GM19035 (cell line): Measurements from ENCODE around the gene CNST.
A peak's percentile ranks its signal among the peaks of the same experiment; 100 is the strongest.
"Not testable (repeated sequence)": the region's sequence is repeated elsewhere in the genome, so short reads cannot be mapped to it uniquely, and the experiment has no call there.

ENCODE experiments used
- ATAC-seq: cut with Tn5 transposase; IDR thresholded peaks from one replicate; pipeline ENCODE4 v1.9.1; 2021; ENCODE audit not compliant: unreplicated experiment

Gene CNST

GRCh38 chr1:246659594-246660140 lies 93.4 kb downstream of the CNST start:
- no peak for ATAC-seq

DNA sequence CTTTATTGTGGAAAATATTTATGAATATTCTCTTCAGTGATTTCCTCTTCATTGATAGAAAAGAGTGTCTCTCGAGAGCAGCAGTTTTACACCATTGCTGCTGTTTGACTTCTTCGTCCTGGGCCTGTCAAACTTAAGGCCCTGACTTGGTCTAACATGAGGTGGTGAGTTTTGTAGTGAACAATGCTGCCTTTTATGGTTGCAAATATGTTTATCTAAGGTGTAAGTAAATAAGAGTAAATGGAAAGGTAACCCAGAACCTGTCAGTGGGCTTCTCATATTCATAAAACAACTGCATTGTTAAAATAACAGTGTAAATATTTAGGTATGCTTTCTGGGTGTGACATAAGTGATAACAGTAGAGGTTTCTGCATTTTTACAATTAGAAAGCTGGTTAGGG lies 95.2 kb downstream of the CNST start:
- no peak for ATAC-seq

DNA sequence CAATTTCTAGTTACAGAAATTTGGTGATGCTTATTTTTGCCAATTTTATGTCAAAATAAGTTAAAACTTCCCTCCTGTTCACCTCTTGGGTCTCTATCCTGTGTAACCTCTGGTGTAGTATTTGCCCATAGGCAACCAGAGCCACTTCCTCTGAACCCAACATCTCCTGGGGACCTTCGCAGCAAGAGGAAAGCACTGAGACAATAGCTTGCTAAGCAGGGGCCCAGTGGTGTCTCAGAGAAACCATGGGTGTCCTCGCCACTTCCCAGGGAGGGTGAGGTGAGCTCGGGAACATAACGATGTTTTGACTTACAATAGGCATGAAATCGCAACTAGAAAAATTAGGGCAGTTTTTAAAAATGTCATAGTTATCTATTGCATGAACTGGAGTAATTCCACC lies 101.5 kb downstream of the CNST start:
- no peak for ATAC-seq

GRCh38 chr1:246669659-246670058 lies 103.4 kb downstream of the CNST start:
- ATAC-seq: no peak

GRCh38 chr1:246674049-246674448 lies 107.8 kb downstream of the CNST start:
- no peak for ATAC-seq

DNA sequence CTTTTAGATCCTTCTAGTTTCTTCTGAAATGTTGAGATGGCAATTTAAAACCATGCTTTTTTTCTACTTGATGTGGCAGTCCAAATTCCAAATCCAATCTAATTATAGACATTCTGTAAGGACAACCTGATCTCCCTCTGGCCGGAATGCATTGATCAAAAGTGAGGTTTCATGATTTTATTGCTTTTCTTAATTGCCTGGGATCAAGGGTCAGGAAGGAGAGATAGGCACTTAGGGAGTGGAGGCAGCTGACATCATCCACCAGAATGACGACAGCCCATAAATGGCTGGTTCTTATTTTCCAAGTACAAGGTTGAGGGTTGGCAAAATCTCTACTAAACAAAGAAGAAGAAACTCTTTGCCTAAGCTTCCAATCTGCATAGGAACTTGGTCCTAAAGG lies 111.6 kb downstream of the CNST start:
- no peak for ATAC-seq

DNA sequence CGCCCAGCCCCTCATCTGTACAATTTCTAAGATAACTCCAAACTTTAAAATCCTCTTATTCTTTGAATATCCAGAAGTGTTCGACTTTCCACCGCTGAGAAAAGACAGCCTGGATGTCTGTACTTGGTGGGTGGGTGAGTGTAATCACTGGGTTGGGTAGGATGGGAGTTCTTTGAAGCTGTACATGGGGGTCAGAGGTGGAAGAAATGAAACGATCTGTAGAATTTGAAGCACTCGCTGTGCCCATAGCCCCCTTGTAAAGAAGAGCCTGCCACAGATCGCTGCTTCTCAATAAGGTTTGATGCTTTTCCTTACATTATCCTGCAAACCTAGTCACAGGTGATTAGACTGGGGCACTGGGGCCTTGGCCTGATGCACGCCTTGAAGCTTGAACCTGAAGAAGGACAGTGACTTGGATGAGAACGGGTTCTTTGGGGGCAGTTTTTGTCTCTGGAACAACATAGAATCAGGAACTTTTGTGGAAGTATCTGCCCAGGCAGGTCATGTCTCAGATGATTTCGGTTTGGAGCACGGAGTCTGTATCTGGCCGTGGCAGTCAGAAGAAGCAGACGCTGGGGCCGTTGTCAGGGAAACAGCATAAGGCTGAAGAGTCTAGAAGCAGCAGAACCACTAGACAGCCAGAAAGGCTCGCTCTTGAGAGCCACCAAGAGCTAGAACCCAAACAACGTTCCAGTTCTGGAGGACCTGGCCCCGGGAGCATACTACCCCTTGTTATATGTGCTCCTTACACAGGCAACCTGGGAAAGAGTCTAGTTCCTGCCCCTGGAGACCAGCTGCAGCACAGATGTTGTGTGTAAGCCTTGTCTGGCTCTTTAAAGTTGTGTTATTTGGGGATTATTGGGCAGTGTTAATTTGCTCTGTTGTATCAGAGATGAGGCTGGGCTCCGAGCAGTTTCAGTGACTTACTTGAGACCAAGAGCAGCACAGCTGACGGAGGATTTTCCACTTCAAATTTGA lies 112.8 kb downstream of the CNST start:
- no peak for ATAC-seq

DNA sequence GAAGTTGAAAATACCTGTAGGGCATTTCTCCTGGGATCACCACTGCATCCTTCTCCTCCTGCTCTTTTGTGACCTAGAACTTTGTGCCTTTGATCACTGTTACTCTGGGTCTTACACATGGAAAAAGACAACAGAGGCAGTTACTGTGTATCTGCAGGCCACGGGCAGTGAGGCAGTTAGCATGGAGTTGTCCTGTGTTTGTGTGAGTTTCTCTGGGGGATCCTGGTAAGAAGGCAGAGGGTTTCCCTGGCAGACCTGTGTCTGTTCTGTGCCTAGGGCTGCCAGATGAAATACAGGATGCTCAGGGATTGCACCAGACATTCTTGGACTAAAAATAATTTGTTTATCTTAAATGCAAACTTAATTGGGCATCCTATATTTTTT lies 113.5 kb downstream of the CNST start:
- ATAC-seq: no peak

GRCh38 chr1:246680190-246680589 lies 113.9 kb downstream of the CNST start:
- no peak for ATAC-seq

DNA sequence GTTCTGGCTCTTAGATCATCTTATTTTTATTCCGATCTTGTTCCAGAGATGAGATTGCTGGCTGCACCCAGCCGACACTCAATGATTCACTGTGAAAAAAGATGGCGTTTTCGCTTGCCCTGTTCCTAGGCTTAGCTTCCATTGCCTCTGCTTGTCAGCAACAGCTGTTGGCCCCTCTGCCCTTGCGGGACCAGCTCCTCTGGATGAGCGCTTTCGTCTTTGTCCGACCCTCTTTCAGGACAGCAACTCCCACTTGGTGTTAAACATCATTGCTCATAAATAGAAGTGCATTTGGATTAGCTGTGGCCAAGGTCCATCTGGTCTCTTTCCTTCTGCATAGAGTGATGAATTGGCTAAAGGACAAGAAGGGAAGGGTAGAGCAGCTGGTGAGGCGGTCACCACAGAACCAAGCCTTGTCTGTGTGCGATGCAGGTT lies 114.5 kb downstream of the CNST start:
- ATAC-seq: no peak

DNA sequence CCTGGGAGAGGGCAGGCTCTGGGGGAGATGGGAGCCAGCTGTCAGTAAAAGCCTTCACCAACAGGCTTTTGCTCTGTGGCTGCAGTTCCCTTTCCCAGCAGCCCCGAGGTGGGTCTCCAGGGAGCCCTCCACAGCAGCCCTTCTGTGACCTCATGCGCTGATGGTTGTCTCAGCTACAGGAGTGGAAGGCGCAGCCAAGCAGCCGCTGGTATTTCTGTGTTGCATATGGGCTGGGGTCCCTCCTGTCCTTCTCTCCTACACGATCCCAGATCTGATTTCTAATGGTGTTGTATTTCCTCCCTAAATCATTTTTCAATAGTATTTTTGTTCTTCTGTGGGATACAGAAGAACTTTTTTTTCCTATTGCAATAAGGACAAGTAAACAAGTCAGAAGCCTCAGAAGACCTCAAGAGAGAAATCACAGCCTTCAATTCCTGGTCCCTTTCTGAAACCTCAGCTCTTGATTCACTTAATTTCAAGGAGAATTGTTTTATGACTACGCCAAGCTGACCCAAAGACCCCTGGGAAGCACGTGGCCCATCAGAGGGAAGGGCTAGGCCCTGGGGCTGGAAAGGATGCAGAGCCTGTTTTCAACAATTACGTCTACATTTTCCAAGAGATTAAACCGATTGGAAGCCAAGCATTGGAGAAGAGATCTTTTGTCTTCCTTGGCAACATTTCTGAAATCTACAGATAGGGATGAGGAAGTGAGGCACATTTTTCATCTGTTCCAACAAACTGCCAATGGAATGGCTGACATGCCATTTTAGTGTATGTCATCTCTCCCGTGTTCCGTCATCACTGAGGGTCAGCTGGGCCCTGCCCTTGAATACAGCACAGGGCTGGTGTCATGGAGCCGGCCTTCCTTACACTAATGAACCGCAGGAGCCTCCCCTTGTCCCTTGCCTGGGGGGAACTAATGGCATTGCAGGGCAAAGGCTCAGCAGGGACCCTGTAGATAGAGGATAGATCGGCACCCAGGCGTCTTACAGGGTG lies 115.9 kb downstream of the CNST start:
- ATAC-seq: no peak

DNA sequence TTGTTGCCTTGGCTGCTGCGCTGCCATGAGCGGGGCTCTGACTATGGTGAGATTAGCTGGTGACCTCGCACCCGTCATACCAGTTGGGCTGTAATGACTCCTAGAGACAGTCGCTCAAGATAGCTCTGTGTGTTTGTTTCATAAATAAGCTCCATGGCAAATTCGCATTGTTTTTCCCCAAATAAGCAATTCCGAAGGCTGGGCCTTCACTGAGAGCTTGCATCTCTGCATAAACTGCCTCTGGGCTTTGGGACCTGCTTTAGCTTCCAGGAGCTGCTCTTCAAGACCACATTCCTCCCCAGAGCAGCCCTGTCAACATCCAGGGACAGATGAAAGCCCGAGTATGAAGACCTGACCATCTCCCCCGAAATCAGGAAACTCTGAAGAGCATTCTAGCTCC lies 117.3 kb downstream of the CNST start:
- ATAC-seq: no peak

DNA sequence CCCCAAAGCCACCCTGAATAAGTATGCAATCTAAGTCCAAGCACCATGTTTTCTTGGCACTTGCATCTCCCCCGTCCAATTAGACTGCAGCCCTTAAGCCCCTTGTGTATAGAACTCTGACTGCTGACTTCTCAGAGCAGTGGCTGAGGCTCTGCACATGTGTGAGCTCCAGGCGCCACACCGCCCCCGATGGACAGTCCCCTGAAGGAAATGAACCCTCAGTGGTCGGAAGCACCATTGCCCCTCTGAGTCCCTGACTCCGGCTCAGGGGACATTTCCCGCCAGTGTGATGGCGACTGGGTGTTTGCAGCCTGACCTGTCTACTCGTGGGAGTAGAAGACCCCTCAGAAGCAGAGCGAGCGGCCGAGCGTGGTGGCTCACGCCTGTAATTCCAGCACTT lies 120.7 kb downstream of the CNST start:
- no peak for ATAC-seq

- ATAC-seq: peak; percentile 96
These were observed 123.3 kb downstream of the CNST start for GRCh38 chr1:246689409-246690008.

DNA sequence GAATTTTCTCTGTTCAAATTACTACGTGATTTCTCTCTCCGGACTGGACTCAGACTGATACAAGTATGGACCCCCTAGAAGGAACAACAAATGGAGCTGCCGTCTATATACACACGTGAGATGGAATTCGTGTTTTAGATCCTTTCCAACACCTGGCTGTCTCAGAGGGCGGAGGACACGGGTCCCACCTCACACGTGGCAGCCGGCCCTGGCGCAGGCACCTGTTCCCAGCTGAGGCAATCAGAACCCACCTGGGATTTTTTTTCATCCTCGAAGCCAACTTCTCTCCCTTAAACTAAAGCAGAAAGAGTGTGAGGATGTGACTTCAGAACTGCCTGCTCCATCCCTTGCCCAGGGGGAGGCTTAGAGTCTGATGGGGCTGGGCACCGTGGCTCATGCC lies 123.8 kb downstream of the CNST start:
- peak; percentile 5 for ATAC-seq

DNA sequence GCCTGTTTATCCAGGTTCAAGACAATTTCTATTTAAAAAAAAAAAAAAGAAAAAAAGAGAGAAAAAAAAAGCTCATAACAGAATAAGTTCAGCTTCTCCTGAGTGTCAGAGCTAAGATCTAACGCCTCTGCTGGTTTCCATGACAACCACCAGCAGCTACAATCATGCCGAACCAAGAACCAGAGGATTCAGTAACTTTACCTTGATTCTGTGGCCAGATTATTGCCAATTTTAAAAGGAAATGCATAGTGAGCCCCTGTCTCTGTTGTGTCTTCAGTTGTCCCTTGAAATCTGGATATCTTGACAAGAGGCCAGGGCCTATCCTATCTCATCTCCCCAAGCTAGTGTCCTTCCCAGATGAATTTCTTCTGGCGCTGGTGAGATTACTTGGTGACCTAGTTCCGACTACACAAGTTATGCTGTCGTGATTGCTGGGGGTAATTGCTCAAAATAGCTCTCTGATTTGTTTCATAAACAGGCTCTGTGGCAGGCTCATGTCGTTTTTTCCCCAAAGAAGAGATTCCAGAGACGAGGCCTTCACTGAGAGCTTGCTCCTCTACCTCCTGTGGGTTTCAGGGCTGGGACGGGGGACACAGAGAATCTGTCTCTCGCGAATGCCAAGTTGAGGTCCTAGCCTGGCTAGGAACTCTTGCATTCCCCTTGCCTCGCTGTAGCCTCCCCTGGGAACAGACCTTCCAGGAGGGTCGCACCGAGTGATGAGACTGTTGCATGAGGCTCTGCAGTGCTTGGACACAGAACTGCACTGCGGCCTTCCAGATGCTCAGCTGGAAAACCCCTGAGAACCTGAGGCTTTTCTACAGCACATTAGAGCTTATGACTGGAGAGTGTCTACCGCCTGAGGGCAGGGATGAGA lies 125.6 kb downstream of the CNST start:
- ATAC-seq: no peak

- not testable (repeated sequence) for ATAC-seq
These were observed 128.1 kb downstream of the CNST start for GRCh38 chr1:246694213-246694895.

DNA sequence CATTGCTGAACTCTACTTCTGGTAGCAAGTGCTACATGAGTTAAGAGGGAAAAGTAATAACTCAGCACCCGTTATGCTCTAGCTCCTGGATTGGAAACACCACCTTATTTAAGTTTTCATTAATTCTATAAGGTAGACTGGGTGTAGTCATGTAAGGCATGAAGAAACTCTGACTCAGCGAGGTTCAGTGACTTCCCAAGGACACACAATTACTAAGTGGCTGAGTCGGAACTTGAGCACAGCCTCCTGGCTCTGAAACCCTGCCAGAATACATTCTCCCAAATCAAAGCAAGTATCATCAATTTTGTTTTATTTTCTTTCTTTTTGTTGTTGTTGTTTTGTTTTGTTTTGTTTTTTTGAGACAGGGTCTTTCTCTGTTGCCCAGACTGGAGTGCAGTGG lies 128.9 kb downstream of the CNST start:
- no peak for ATAC-seq

- no peak for ATAC-seq
These were observed 129.4 kb downstream of the CNST start for GRCh38 chr1:246695666-246696065.
